HG03060 (cell line): ENCODE data around the gene DDAH1.
"Not testable (repeated sequence)": the region's sequence is repeated elsewhere in the genome, so short reads cannot be mapped to it uniquely, and the experiment has no call there.

ENCODE experiments used
- ATAC-seq: cut with Tn5 transposase; IDR thresholded peaks from one replicate; pipeline ENCODE4 v1.9.1; 2021; ENCODE audit warnings: low read depth, moderate number of reproducible peaks; ENCODE audit not compliant: unreplicated experiment

The DDAH1 gene

DNA sequence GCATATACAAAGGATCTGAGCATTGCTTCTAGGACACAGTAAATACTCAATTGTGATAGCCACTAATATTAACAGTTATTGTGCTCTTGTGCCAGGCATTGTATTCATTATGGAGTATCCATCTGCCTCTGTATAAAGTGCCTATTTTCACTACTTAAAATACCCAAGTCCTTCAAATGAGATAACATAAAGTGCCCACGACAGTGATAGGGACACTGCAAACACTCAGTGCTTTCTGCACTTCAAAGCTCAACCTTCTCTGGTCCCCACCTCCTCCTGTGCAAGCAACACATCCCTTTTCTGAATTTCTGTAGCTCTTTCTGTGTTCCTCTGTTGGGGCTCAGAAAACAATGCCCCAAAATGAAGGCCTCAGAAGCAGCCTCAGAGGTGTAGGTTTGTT is 6.6 kb upstream of the DDAH1 start:
- no peak for ATAC-seq

DNA sequence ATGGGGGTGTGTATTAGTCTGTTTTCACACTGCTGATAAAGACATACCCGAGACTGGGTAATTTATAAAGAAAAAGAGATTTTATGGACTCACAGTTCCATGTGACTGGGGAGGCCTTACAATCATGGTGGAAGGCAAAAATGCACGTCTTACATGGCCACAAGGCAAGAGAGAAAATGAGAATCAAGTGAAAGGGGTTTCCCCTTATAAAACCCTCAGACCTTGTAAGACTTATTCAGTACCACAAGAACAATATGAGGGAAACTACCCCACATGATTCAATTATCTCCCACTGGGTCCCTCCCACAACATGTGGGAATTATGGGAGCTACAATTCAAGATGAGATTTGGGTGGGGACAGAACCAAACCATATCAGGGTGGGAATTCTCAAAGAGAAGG is 5.2 kb upstream of the DDAH1 start:
- not testable (repeated sequence) for ATAC-seq

DNA sequence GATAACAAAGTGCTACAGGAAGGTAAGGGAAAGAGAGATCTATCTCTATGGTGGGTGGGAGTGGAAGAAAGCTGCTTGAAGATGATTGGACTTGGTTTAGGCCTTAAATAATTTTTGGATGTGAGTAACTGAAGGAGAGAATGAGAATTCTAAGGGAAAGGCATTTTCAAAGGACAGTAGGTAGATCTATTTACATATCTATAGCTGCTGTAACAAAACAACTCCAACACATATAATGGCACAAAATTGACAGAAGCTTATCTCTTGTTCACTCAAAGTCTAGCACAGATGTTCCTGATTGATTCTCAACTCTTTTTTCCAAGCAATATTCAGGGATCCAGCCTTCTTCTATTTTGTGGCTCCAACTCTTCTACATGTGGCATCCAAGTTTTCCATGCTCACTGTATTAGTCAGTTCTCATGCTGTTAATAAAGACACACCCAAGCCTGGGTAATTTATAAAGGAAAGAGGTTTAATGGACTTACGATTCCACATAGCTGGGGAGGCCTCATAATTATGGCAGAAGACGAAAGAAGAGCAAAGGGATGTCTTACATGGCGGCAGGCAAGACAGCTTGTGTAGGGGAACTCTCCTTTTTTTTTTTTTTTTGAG is 3.1 kb upstream of the DDAH1 start:
- no peak for ATAC-seq

DNA sequence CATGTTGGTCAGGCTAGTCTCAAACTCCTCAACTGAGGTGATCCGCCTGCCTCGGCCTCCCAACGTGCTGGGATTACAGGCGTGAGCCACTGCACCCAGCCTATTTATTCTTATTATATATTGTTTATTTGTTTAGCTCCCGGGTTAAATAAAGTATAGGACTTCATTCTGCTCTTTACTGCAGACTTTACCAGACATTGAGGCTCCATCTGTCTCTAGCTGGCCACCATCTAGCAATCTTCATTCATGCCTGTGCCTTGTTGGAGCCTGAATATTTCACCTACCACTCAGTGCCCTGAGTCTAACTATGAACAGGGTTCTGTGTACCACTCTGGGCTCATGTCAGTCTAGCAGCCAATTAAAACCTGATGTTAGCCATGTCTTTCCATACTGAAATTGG is 2.1 kb upstream of the DDAH1 start:
- ATAC-seq: no peak

DNA sequence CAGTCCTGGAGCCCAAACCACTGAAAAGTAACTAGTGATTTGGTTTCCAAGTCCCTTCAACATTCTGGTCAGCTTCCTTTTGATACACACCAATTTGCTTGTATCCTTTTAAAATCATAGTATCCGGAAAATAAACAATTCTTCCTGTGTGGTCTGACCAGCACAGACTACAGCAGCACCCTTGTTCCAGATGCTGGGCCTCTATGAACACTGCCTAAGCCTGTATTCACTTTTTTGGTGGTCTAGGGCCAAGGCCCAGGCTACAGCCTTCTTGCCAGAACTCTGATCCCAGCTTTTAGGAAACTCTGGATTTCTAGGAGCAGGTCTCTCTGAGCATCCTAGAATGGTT is 801 bp upstream of the DDAH1 start:
- ATAC-seq: no peak

DNA sequence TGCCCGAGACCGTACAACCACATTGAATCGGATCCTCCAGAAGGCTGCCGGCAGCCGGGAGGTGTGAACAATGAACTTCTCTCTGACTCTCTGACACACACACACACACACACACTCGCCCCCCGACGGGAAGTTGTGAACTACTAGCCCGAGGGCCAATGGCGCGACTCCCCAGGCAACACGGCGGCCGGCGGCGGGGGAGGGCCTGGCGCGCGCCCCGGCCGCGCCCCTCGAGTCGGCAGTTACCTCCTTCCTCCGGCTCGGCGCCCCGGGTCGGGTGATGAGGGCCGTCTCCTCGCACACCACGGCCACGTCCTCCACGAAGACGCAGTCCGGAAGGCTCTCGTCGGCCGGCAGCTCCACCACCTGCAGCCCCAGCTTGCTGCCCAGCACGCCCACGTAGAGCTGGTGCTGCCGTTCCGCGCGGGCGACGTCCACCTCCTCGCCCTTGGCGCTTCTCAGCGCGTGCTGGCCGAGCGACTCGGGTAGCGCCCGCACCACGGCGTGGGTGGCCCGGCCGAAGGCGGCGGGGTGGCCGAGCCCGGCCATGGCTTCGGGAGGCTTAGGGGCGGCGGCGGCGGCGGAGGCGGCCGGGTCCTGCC is 361 bp downstream of the DDAH1 start:
- ATAC-seq: no peak

DNA sequence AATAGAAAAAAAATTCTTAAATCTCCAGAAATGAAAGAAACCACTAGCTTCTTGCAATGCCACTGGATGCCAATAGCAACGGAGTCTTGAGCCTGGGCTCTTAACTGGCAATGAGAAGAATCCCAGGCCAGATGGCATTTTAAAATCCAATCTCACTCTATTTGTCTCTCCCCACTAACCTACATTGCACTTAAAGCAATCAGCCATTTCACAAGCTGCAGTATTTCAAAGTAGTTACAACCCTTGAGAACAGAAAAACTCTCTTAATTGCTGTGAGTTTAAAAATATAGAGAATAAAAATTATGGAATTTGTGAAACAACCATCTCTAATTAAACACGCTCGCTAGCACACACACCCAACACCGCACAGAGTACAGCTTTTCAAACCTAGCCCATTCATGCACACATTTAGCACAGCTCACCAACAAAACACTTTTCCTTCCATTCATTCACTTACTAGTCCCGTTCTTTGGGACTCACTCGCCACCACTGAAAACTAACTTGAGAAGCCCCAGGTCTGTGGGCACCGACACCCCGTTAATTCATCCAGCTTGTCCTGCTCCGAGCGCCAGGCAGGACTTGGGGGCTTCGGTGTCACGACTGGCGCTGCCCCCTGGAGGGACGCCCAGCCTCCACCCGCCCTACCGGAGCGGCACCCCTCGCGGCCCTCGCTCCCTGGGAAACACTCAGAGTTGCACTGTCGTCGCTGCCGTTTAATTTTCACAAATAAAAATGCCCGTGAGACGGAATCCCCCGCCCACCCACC is 1.0 kb downstream of the DDAH1 start:
- no peak for ATAC-seq

DNA sequence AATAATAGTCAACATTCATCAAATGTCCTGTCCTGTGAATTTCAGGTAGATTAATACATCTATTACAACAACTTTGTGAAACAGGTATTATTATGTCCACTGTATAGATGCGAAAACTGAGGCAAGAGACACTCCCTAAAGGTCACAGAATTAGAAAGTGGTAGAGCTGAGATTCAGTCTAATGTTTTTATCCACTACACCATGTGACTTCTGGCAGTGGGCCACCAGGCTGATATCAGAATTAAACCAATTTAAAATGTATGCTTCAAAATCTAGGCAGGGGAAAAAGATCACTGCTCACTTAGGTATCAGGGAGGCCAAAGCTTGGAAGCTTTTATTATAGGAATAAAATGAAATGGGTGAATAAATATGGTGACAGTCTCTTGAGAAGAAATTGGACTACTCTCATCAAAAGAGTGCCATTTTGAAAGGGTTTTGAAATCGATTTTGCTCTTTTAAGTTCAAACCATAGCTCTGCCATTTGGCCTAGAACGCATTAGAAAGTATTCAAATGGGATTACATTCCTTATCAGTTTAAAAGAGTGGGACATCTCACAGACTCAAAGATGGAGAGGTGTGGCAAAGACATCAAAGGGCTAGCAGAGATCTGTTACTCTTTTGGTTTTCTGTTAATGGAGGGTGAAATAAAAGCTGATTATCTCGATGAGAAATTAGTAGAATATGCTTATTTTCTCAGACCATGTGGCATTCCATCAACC is 1.9 kb downstream of the DDAH1 start:
- no peak for ATAC-seq

DNA sequence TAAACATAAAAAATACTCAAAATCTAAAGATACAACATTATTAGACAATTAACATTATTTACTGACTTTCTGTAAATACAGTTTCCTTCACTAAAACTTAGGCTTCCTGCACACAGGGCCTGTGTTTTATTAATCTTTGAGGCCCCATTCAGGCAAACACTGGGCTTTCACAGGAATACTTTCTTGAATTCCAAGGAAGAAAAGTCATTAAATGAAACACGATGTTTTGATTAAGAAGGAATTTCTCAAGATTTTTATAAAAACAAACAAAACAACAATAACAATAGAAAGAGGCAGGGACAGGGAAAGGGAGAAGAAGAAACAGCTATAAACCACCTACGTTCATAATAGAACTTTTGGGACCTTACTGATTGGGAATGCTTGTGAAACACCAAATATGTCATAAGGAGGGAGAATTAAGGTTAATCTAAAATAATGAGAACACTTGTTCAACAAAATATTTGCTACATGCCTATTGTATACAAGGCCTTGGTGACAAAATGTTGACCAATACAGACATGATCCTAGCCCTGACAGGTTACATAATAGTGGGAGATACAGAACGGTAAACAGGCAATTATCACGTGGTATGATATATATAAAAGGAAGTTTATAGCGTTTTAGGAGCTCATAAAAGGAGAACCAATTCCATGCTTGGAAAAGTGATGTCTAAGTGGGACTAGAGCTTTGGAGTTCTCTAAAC is 3.6 kb downstream of the DDAH1 start:
- ATAC-seq: no peak

DNA sequence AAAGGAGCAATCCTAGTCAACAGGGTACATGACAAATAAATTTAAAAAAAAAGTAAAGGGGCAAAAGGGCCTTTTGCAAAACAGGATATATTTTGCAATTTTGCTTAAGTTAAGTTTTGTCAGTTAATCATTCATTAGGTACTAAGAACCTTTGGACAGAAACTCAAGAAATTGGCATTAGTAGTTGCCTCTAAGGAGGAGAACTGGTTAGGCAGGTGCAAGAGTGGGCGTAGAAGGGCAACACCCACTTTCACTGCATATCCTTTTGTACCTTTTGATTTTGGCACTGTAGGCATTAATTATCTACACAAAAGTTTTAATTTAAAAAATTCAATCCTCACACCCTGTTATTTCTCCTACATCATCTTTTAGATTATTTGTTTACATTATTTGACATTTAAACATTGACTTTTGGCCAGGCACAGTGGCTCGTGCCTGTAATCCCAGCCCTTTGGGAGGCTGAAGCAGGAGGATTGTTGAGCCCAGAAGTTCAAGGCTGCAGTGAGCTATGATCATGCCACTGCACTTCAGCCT is 4.3 kb downstream of the DDAH1 start:
- ATAC-seq: no peak

DNA sequence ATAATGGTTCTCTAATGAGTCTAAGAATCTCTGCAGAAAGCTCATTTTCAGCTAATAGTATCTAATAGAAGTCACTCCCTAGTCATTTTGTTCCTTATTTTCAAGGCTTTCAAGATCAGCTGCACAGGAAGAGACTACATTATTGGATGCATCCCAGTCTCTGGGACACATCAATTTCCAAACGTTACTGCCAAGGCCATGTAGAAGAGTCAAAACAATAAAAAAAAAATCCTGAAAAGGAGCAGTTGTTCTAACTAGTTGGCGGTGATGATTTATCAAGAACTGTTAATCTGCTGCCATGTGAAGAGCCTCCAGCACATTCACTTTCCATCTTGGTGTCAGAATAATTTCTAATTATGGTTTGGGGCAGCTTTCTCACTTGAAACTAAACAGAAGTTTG is 5.7 kb downstream of the DDAH1 start:
- ATAC-seq: no peak

DNA sequence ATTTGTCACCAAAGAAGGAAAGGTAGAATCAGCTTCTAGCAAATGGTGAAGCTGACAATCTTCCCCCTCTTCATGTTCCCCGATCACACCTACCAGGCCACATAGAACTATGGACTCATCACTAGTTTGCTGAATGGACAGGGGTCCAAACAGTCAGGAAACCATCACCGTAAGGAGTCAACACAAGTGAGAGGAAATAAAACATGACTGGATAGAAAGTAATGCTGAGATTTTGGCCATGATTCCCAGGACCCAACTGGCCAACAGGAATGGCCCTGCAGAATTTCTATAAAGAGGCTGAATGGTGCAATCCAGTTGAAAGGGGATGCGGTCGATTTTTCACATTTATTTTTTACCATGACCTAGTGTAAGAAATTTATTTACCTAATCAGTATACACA is 10.7 kb downstream of the DDAH1 start:
- no peak for ATAC-seq

DNA sequence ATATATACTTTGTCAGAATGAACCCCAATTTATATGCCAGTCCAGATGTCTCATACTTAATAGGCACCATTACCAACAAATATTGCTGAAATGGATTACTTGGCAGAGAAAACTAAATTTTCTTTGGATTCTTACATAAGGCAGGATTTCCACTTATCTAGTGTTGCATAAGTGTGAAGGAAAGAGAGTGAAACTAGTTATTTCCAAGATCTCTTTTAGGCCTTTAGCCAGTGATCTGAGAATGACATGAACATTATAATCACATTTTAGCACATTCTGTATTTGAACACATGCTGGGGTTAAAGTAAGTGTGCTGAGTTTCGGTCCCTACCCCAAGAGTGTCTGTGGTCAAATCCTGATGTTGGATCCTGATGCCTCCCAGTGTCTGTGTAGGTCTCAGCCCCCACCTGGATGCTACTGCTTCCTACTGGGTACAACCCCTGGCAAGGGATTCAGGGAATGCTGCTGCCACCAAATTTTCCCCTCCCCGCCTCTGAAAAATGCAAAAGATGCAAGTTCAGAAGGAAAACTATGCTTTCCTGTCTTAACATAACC is 11.2 kb downstream of the DDAH1 start:
- ATAC-seq: no peak

DNA sequence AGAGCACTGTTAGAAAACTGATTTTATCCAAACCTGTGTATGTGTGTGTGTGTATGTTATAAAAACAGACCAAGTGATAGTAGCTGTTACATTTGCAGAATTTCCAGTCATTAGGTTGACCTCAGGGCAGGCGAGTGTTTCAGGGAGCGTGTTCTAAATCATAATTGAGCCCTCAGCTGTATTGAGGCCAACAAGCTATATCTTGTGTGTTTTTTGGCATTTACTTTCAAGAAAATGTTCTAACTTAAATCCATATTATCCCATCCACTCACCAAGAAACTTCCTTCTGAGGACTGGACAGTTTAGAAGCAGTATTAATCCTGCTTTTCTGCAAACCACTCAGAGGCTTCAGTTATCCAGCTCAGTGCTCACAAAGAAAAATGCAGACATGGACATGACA is 12.0 kb downstream of the DDAH1 start:
- ATAC-seq: no peak

DNA sequence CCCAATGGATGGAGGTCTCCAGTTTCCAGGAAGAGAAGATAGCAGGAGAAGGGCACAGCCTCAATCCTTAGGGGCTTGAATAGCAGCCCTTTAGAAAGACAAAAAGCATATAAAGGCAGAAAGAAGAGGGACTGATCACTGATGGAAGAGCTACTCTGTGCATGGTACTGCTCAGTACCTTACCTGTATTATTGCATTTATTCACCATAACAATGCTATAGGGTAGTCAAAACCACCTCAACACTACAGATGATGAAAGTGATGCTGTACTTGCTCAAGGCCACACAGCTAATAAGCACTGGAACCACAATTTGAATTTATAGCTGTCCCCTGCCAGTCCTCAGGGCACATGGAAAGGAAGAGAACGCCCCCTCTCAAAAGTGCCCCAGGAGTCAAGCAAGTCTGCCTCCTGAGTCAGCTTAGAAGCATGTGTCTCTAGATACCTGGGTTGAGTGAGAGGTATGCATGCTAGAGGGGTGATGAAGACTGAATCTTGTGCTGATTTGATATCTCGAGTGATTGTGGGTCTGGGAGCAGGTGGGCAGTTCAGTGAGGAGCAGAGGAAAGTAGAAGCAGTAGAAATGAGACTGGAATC is 13.6 kb downstream of the DDAH1 start:
- no peak for ATAC-seq

DNA sequence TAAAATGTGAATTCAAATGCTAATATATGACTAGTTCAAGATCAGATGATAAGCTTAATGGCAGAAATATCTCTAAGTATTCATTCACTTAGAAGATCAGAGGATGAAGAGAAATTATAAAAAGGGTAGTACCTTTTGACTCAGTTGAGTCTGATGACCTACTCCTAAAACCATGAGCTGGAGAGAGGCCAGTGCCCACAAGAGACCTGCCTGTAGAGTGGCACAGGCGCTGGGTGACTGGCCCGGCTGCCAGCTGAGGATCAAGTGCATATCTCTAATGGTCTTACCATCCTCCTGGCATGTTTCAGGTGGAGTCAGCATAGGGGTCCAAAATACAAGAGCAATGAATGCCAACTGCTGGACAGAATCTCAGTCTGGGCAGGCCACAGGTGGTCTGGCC is 14.1 kb downstream of the DDAH1 start:
- ATAC-seq: no peak

DNA sequence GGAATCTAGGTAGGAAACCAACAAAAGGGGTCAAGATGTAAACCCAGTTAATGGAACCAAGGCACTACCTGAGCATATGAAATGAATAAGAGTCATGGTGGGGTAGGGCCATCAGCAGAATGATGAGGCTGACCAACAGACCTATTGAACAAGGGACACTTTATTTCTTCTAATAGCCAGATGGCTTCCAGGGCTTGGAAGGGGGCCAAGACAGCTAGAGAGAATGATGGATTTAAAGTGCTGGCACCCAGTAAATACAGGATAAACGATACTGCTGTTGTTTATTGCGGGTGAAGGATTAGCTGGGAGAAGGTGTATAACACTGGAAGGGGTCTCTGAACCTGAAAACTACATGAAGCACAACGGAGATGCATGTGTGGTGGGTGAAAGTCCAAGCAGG is 15.6 kb downstream of the DDAH1 start:
- no peak for ATAC-seq

DNA sequence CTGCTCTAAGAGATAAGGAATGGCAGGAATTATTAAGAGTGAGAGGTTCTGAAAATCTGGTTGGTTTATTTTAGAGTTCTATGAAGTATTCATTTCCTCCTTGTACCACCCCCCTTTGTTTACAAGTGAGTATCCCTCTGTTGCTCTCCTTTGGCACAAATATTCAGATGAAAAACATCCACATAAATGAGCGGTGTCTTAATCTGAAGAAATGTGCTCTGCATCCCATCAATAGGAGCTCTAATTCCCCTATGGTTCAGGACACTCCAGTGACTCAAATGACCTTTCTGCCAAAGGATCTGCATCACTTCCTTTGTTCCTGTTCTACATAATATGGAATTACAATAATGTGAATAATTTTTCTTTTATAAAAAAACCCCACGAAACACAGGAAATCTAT is 16.6 kb downstream of the DDAH1 start:
- no peak for ATAC-seq

DNA sequence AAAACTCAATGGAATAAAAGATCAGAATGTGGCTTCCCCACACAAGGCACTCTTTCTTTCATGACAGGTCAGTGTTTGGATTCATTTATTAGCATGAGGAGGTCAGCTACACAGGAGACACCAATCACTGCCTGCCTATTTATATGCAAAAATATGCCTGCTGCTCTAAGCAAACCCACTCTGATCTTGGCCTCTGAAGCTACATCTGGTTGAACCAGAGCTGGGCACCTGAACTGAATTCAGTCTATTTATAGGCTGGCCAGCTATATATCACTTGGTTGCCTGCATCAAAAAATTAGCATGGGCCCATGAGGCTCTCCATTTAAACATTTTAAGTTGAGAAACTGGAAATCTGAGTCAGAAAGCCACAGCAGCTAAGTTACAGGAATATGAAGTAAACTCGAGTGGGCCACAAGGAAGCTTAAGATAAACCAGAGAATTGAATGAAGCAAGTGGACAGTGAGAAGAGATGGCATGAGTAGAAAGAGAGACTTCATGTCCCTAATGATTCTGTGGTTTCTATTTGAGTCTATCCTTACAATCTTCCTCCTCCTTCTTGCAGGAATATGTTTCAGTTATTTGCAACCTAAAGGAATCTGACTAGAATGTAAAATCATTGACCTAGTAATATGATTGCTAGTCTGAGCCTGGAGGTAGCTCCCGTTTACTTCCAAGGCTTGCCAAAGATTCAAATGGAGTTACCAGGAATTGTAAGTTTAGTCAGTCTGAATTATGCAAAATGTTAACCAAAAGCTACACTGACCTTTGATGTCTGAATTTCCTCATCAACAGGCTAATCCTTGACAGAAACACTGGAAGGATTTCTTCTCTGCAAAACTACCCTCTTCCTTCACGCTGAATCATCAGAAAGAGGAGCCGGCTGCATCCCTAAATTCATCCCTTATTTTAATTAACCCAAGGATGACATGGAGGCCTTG is 17.7 kb downstream of the DDAH1 start:
- ATAC-seq: no peak
